K562 (cell line): ENCODE measurements around the gene DDRGK1. TPM values are rescaled to one million over a fixed set of nuclear protein-coding genes. Genes with fewer than 3 reads are reported as not detected.

ENCODE experiments used
- CREB1 ChIP-seq, 2 experiments: sonication (generic) in 1 of 2; formaldehyde crosslinking in 1 of 2; IDR thresholded peaks; 2 replicates each; pipeline versions ENCODE4 v1.6.1 to v1.8.0; 2012 to 2022; ENCODE audit warnings: inconsistent platforms in 1 of 2, mild to moderate bottlenecking in 1 of 2, missing genetic modification reagents in 1 of 2, moderate library complexity in 1 of 2
- E2F6 ChIP-seq, 2 experiments: IDR thresholded peaks; 2 replicates each; pipeline ENCODE4 v1.6.1; 2011; ENCODE audit warnings: borderline replicate concordance in 1 of 2, control low read depth in 1 of 2, low read depth in 1 of 2, low read length in 1 of 2, mild to moderate bottlenecking in 1 of 2, mixed read lengths in 1 of 2, moderate library complexity in 1 of 2; ENCODE audit not compliant: insufficient read depth in 1 of 2, insufficient read length in 1 of 2, poor library complexity in 1 of 2, severe bottlenecking in 1 of 2; ENCODE audit errors: extremely low read depth in 1 of 2
- HDAC8 ChIP-seq: fragments of 450-650 bp; IDR thresholded peaks from 2 replicates; pipeline ENCODE4 v1.6.1; 2016; ENCODE audit warnings: mild to moderate bottlenecking, missing genetic modification characterization, moderate library complexity, missing compliant biosample characterization
- HMGN3 ChIP-seq: IDR thresholded peaks from 2 replicates; pipeline ENCODE4 v1.6.1; 2011; ENCODE audit warnings: borderline replicate concordance, low read depth, mild to moderate bottlenecking, mixed read lengths, low read length; ENCODE audit not compliant: insufficient read length; ENCODE audit errors: extremely low read depth
- IRF1 ChIP-seq: sonication (generic); formaldehyde crosslinking; IDR thresholded peaks from 2 replicates; pipeline ENCODE4 v1.8.0; 2022; ENCODE audit warnings: missing genetic modification reagents, mild to moderate bottlenecking, borderline replicate concordance
- NCOA1 ChIP-seq: fragments of 450-650 bp; IDR thresholded peaks from 2 replicates; pipeline ENCODE4 v1.6.1; 2016; ENCODE audit warnings: low read depth
- NKRF ChIP-seq: fragments of 450-650 bp; IDR thresholded peaks from 2 replicates; pipeline ENCODE4 v1.6.1; 2016; ENCODE audit warnings: borderline replicate concordance
- POLR2A ChIP-seq: fragments of 450-650 bp; conservative IDR thresholded peaks from 2 replicates; pipeline ENCODE4 v1.6.1; 2016
- SAFB ChIP-seq: fragments of 200-400 bp; formaldehyde crosslinking; IDR thresholded peaks from 2 replicates; pipeline ENCODE4 v1.6.1; 2017; ENCODE audit warnings: low read depth, low read length, borderline replicate concordance
- SETDB1 ChIP-seq: IDR thresholded peaks from one replicate; pipeline ENCODE4 v1.6.1; 2012; ENCODE audit warnings: low read length, control low read depth, inconsistent platforms
- SMARCA5 ChIP-seq: fragments of 450-650 bp; IDR thresholded peaks from 2 replicates; pipeline ENCODE4 v1.6.1; 2016
- SRSF3 ChIP-seq: fragments of 200-400 bp; formaldehyde crosslinking; IDR thresholded peaks from 2 replicates; pipeline ENCODE4 v1.6.1; 2016; ENCODE audit warnings: mild to moderate bottlenecking, low read length, moderate library complexity; ENCODE audit not compliant: insufficient read depth
- SUPT5H ChIP-seq: fragments of 450-650 bp; IDR thresholded peaks from 2 replicates; pipeline ENCODE4 v1.6.1; 2016
- TAF1 ChIP-seq: IDR thresholded peaks from 2 replicates; pipeline ENCODE4 v1.6.1; 2011; ENCODE audit warnings: mild to moderate bottlenecking, low read length, moderate library complexity; ENCODE audit not compliant: insufficient read depth, control insufficient read depth, severe bottlenecking; ENCODE audit errors: extremely low read depth
- TFE3 ChIP-seq: fragments of 450-650 bp; formaldehyde crosslinking; IDR thresholded peaks from 2 replicates; pipeline ENCODE4 v1.4.0; 2020; ENCODE audit warnings: mild to moderate bottlenecking, mixed read lengths
- TOE1 ChIP-seq, 2 experiments: fragments of 450-650 bp in 1 of 2; sonication (generic) in 1 of 2; formaldehyde crosslinking in 1 of 2; IDR thresholded peaks; 2 replicates each; pipeline versions ENCODE4 v1.7.1 to v1.8.0; 2016 to 2022; ENCODE audit warnings: borderline replicate concordance in 2 of 2, mild to moderate bottlenecking in 2 of 2, antibody characterized with exemption in 1 of 2, inconsistent platforms in 1 of 2, low read depth in 1 of 2, missing genetic modification reagents in 1 of 2, moderate library complexity in 1 of 2
- ZKSCAN1 ChIP-seq: fragments of 150-350 bp; IDR thresholded peaks from 2 replicates; pipeline ENCODE4 v1.6.1; 2016; ENCODE audit warnings: low read depth, low read length
- ZNF165 ChIP-seq: fragments of 250-450 bp; sonication (Bioruptor Pico); IDR thresholded peaks from 2 replicates; pipeline ENCODE4 v1.4.0; 2020; ENCODE audit warnings: borderline replicate concordance
- ZNF282 ChIP-seq: sonication (generic); formaldehyde crosslinking; IDR thresholded peaks from 2 replicates; pipeline ENCODE4 v1.8.1; 2023; ENCODE audit warnings: missing genetic modification reagents
- ZNF431 ChIP-seq: sonication (generic); formaldehyde crosslinking; IDR thresholded peaks from 2 replicates; pipeline ENCODE4 v1.8.0; 2022; ENCODE audit warnings: mild to moderate bottlenecking, missing genetic modification reagents
- polyA plus RNA-seq, 8 experiments: library from polyadenylated mRNA; depleted of rRNA in 4 of 8; stranded (reverse) in 5 of 8; unstranded in 3 of 8; fragments of >200 nt; fragmentation: Nextera tagmentation in 2 of 8; fragmentation: Illumina TruSeq in 1 of 8; extraction: Ambion mirVana in 2 of 8; extraction: Trizol in 1 of 8; gene quantifications; 2 replicates each; pipeline versions ENCODE4 v1.2.1 to v1.2.3, GENCODE V29; 2011 to 2014; ENCODE audit warnings: inconsistent platforms in 1 of 8, missing spikeins in 1 of 8
- total RNA-seq, 7 experiments: library from RNA; depleted of rRNA in 6 of 7; stranded (reverse); fragments of >200 nt in 6 of 7; fragmentation: Illumina TruSeq in 2 of 7; extraction: Trizol in 2 of 7; gene quantifications; 2 replicates each; pipeline versions ENCODE4 v1.2.1 to v1.2.3, GENCODE V29; 2011 to 2021; ENCODE audit warnings: low replicate concordance in 1 of 7

Gene DDRGK1
- total and polyA plus RNA-seq, 9 of the 15 experiments (the other 6 are each of a cell fraction or from before 2014, with no cell fraction given): 2.3 to 54.4 (median 29.1) TPM

- peak; percentile 46 for TF ChIP-seq HMGN3
- TF ChIP-seq SRSF3: no peak
- TF ChIP-seq ZNF431: 0 out of 2 replicates have a peak, but pooled peaks have one; percentile 21
- TF ChIP-seq SAFB: peak; percentile 82
- TF ChIP-seq TFE3: no peak
- TF ChIP-seq SUPT5H: peak; percentile 46; the same call in 1 of the 2 replicates
- peak; percentile 54 for TF ChIP-seq POLR2A
- no peak for TF ChIP-seq HDAC8 (tag)
- TF ChIP-seq TAF1: peak; percentile 20
- TF ChIP-seq E2F6 (IDR thresholded peaks at IDR 0.05; ENCODE audit: borderline replicate concordance in 1 of 2, extremely low read depth in 1 of 2, insufficient read depth in 1 of 2, insufficient read length in 1 of 2, low read depth in 1 of 2, low read length in 1 of 2, poor library complexity in 1 of 2, severe bottlenecking in 1 of 2): peak; percentile 8 to 43
- TF ChIP-seq SETDB1: no peak
- 0 out of 2 replicates have a peak, but pooled peaks have one; percentile 21 for TF ChIP-seq SMARCA5
- peak; percentile 29; the same call in 1 of the 2 replicates for TF ChIP-seq NKRF
- TF ChIP-seq ZNF165 (CRISPR knock-in tag): no peak
- TF ChIP-seq ZKSCAN1: no peak
- no peak for TF ChIP-seq ZNF282 (CRISPR knock-in tag)
- TF ChIP-seq NCOA1: no peak
- TF ChIP-seq TOE1 (IDR thresholded peaks at IDR 0.05; ENCODE audit: borderline replicate concordance): peak; percentile 69; the same call in 1 of the 2 replicates
- 0 out of 2 replicates have a peak, but pooled peaks have one; percentile 0 for TF ChIP-seq TOE1 (CRISPR knock-in tag; IDR thresholded peaks at IDR 0.05; ENCODE audit: borderline replicate concordance, low read depth)
- no peak for TF ChIP-seq IRF1 (CRISPR knock-in tag)
- no peak for TF ChIP-seq CREB1 (IDR thresholded peaks at IDR 0.05)
- peak; percentile 46; the same call in 1 of the 2 replicates for TF ChIP-seq CREB1 (CRISPR knock-in tag; IDR thresholded peaks at IDR 0.05)
Observed at GRCh38 chr20:3173610-3174441, 30.7 kb downstream of the DDRGK1 start (continued).
